GM12891 (cell line): ENCODE measurements around the gene HLA-C.
"Not testable (repeated sequence)": the region's sequence is repeated elsewhere in the genome, so short reads cannot be mapped to it uniquely, and the experiment has no call there.

ENCODE experiments used
- DNase-seq: peaks from one replicate; pipeline ENCODE4 v3.0.0; 2011; ENCODE audit warnings: low spot score; ENCODE audit not compliant: insufficient read length
- FAIRE-seq: peaks from 2 replicates; lab custom pipeline; 2011; peaks lifted over from hg19 to GRCh38; lab: Jason Lieb, UNC
- PAX5 ChIP-seq: IDR thresholded peaks from 2 replicates; pipeline ENCODE4 v1.6.1; 2011; ENCODE audit warnings: low read length, moderate library complexity, mild to moderate bottlenecking; ENCODE audit not compliant: insufficient read depth, severe bottlenecking
- POLR2A ChIP-seq: IDR thresholded peaks from 2 replicates; pipeline ENCODE4 v1.6.1; 2011; ENCODE audit warnings: low read depth, low read length, control low read depth
- POLR2AphosphoS5 ChIP-seq: IDR thresholded peaks from 2 replicates; pipeline ENCODE4 v1.6.1; 2011; ENCODE audit warnings: low read depth, low read length, control low read depth
- POU2F2 ChIP-seq: IDR thresholded peaks from 2 replicates; pipeline ENCODE4 v1.6.1; 2011; ENCODE audit warnings: low read depth, mild to moderate bottlenecking, control low read depth, low read length, moderate library complexity
- SPI1 ChIP-seq: IDR thresholded peaks from 2 replicates; pipeline ENCODE4 v1.6.1; 2011; ENCODE audit warnings: low read depth, low read length, control low read depth
- TAF1 ChIP-seq: IDR thresholded peaks from 2 replicates; pipeline ENCODE4 v1.6.1; 2011; ENCODE audit warnings: low read depth, low read length, control low read depth

Gene HLA-C

DNA sequence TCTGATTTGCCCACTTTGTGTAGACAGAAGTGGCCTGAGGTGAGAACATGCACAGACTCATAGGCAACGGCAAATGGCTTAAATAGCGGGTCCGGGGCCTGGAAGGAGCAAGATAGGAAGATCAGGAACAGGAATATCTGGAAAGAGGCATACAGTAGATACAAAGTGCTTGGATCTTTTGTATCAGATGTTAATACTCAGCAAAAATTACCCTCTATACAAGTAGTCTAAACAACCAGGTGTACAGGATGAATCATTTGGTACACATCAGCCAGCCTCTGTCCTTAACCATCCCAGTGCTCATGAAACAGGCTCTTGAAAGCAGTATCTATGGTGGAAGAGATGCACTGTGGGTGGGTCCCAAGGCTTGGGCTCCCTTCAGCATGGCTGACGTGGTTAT is 28.9 kb upstream of the HLA-C start:
- FAIRE-seq (peak; percentile 5), DNase-seq (no peak)
- TF ChIP-seq TAF1: no peak
- no peak for TF ChIP-seq POLR2A
- no peak for TF ChIP-seq POU2F2
- no peak for TF ChIP-seq POLR2AphosphoS5
- no peak for TF ChIP-seq SPI1
- no peak for TF ChIP-seq PAX5

DNA sequence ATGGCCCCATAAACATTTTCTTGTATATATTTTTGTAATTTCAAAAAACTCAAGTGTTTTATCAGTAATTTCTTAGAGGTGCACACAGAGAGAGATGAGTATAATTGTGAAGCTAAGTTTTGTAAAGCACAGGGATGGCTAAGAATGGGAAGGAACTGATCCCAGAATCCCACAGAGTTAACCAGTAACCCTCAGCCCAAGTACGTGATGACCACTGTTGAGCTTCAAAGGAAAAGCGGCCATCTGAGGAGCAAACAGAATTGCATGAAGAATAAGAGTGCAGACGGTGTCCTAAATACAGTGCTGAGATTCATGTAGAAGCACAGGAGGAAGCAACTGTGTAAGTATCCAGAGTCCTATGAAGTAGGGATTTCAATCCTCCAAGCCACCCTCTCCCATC is 28.1 kb upstream of the HLA-C start:
- no peak for TF ChIP-seq TAF1
- TF ChIP-seq POLR2AphosphoS5: no peak
- no peak for TF ChIP-seq PAX5
- TF ChIP-seq SPI1: no peak
- TF ChIP-seq POLR2A: no peak
- TF ChIP-seq POU2F2: no peak
- DNase-seq: no peak
- FAIRE-seq: no peak

DNA sequence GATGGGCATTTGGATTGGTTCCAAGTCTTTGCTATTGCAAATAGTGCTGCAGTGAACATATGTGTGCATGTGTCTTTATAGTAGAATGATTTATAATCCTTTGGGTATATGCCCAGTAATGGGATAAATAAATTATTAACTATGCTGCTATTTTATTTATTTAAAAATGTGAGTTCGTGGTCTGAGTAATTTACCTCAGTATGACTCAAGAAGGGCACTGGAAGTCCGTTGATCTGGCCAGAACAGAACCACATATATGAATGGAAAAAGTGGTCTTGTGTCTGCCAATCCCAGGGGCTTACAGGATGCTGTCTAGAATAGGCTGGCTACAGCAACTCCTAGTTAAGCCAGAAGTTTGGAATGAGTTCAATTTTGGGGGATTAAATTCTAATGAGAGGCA is 27.6 kb upstream of the HLA-C start:
- DNase-seq: no peak
- TF ChIP-seq PAX5: no peak
- no peak for TF ChIP-seq SPI1
- no peak for TF ChIP-seq POLR2A
- TF ChIP-seq POU2F2: no peak
- TF ChIP-seq TAF1: no peak
- no peak for TF ChIP-seq POLR2AphosphoS5
- FAIRE-seq: no peak

DNA sequence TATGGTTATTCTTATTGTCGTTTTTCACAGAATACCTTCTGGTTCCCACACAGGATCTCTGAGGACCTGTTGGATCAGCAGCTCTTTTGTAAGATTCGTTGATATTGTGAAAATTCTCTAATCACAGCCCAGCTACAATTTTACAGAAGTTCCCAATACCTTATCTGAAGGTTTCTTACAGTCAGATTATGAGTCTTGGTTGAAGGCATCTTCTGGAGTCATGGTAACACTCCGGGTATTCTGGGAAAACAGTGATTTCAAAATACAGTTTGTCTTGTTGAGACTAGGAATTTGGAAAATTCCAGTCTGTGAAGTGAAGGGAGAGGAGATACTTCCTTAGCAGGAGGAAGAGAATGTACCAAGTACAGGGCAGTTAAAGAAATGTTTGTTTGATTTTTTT is 22.2 kb upstream of the HLA-C start:
- FAIRE-seq: no peak
- no peak for TF ChIP-seq SPI1
- TF ChIP-seq PAX5: no peak
- no peak for TF ChIP-seq POLR2A
- no peak for TF ChIP-seq TAF1
- no peak for TF ChIP-seq POLR2AphosphoS5
- no peak for TF ChIP-seq POU2F2
- no peak for DNase-seq

DNA sequence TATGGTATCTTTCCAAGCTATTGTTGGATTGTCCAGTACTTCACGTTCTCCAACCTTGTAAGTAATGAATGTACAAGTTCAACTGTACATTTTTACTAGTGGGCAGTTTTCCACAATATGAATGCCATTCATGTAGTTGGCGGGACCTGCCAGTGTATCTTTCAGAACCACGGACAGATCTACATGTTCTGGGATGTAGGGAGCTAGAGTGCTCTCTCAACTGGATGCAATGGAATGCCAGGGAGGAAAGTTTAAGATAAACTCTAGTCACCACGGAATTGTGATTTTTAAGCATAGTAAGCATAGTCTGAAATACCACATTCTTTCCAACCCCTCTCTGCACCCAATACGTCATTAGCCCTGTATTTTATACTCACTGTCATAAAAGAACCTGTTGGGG is 21.5 kb upstream of the HLA-C start:
- DNase-seq: no peak
- TF ChIP-seq TAF1 (no peak), SPI1 (no peak), POU2F2 (no peak), POLR2AphosphoS5 (no peak), PAX5 (no peak), POLR2A (no peak)

DNA sequence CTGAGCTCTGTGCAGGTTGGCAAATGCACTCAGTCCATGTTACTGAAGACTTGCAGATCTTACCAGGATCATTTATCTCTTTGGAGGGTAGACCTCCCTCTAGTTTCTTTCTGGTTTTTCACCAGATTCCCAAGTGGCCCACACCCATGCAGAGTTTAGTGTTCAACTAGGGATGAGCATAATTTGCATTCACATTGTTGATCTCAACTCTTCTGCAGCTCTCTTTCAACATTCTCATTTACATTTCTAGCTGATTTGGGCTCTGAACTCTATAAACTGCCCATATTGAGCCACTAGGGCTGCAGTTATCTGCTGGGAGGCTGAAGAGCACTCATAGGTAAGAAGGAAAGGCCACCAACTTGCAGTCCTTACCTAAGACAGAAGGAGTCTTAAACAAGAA is 17.9 kb upstream of the HLA-C start:
- TF ChIP-seq POLR2AphosphoS5: no peak
- TF ChIP-seq PAX5: no peak
- no peak for TF ChIP-seq TAF1
- no peak for TF ChIP-seq POU2F2
- TF ChIP-seq SPI1: no peak
- TF ChIP-seq POLR2A: no peak
- no peak for DNase-seq

More for the DNA sequence above, 21.5 kb upstream of the HLA-C start:
- FAIRE-seq: no peak

DNA sequence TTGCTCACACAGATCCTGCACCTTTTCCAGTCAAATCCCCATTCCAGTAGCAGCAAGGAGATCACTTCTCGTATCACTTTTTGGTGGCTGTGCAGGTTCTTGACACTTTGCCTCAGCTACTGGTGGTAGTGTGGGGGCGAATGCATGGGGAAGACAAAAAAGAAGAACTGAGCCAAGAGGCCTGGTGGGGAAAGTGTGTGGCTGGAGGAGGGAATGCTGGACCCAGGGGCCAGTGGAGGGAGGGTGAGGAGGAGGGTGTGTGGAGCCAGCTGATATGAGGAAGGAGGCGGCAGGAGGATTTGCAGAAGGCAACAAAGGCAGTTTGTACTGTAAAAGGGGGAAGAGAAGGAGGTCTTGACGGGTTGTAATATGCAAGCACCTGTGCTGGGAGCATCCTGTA is 15.7 kb upstream of the HLA-C start:
- DNase-seq: no peak
- TF ChIP-seq SPI1: no peak
- no peak for TF ChIP-seq POLR2AphosphoS5
- no peak for TF ChIP-seq PAX5
- no peak for TF ChIP-seq TAF1
- TF ChIP-seq POU2F2: no peak
- TF ChIP-seq POLR2A: no peak
- FAIRE-seq: no peak

More for the DNA sequence above, 17.9 kb upstream of the HLA-C start:
- FAIRE-seq: peak; percentile 9

DNA sequence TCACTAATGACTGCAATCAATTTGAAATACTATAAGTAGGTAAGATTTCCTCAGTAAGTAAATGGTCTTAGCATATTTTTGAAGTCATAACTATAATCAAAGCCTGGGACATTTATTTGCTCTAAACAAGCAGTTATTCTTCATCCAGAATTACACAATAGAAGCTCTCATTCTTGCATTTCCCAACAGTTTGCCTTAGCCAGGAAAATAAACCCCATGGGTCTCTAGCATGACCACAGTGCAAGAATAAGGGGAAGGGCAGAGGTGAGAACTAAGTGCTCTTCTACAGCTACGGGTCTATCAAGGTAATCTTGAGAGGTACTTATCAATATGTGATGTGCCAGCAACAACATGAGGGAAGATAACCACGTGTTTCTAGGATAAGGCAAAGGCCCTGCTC is 14.1 kb upstream of the HLA-C start:
- no peak for DNase-seq
- TF ChIP-seq POU2F2 (no peak), SPI1 (no peak), POLR2AphosphoS5 (no peak), POLR2A (no peak), TAF1 (no peak), PAX5 (no peak)
- no peak for FAIRE-seq

DNA sequence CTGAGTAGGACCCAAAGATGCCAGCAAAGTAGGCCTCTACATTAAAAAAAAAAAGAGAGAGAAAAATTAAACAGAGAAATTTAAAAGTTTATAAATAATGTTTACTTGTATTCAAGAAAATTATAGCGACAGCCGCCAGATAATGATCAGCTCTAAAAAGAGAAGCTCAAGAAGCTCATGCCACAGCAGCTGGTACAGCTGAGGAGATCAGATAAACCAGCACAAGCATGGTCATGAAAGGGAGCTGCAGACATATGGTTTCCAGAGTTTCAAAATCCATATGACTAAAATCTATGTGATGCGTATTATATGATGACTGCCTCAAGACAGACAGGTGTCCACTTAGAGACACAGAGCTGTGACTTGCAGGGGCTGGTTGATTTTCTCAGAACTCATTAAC is 13.6 kb upstream of the HLA-C start:
- TF ChIP-seq SPI1 (no peak), TAF1 (no peak), POLR2A (no peak), POU2F2 (no peak), POLR2AphosphoS5 (no peak), PAX5 (no peak)
- FAIRE-seq (no peak), DNase-seq (no peak)

DNA sequence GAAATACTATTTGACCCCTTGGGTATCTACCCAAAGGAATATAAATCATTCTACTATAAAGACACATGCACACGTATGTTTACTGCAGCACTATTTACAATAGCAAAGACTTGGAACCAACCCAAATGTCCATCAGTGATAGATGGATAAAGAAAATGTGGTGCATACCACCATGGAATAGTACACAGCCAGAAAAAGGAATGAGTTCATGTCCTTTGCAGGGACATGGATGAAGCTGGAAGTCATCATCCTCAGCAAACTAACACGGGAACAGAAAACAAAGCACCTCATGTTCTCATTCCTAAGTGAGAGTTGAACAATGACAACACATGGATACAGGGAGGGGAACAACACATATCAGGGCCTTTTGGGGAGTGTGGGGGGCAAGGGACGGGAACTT is 7.8 kb upstream of the HLA-C start:
- FAIRE-seq, DNase-seq: not testable (repeated sequence)
